Chondrocyte (in vitro differentiated cells): Measurements from ENCODE around the gene BCORL1. TPM values are rescaled to one million over a fixed set of nuclear protein-coding genes. Genes with fewer than 3 reads are reported as not detected.
A peak's percentile ranks its signal among the peaks of the same experiment; 100 is the strongest.

Experiments used
- DNase-seq: peaks from one replicate; pipeline ENCODE4 v3.0.0; 2021; ENCODE audit warnings: mixed read lengths, low spot score
- H3K27ac Mint-ChIP-seq: one replicate; pipeline ENCODE4 v1.8.0; 2021; ENCODE audit warnings: mild to moderate bottlenecking, moderate library complexity, mixed read lengths; ENCODE audit not compliant: unreplicated experiment
- H3K27me3 Mint-ChIP-seq: 2 replicates; pipeline ENCODE4 v1.8.0; 2021; ENCODE audit warnings: low read depth, mixed read lengths
- H3K36me3 Mint-ChIP-seq: 2 replicates; pipeline ENCODE4 v1.8.0; 2021; ENCODE audit warnings: low read depth, mixed read lengths
- H3K4me1 Mint-ChIP-seq: 2 replicates; pipeline ENCODE4 v1.8.0; 2021; ENCODE audit warnings: low read depth, mild to moderate bottlenecking, mixed read lengths
- H3K4me3 Mint-ChIP-seq: one replicate; pipeline ENCODE4 v1.8.0; 2021; ENCODE audit warnings: mild to moderate bottlenecking, moderate library complexity, mixed read lengths; ENCODE audit not compliant: unreplicated experiment
- H3K9me3 Mint-ChIP-seq: 2 replicates; pipeline ENCODE4 v1.8.0; 2021; ENCODE audit warnings: low read depth, mixed read lengths
- long read RNA-seq: library from polyadenylated mRNA; stranded (forward); transcript quantifications from one replicate; pipeline ENCODE4 v2.0.0, GENCODE V29; 2021
- total RNA-seq: library from RNA; stranded (reverse); gene quantifications from 3 replicates; pipeline ENCODE4 v1.2.1, GENCODE V29; 2021
- TF ChIP-seq, protein P1 (sequence below): fragments of 200-600 bp; sonication (generic); IDR thresholded peaks from 2 replicates; pipeline ENCODE4 v1.5.0; 2021; ENCODE audit warnings: antibody characterized with exemption, mild to moderate bottlenecking, moderate library complexity

The BCORL1 gene, protein sequence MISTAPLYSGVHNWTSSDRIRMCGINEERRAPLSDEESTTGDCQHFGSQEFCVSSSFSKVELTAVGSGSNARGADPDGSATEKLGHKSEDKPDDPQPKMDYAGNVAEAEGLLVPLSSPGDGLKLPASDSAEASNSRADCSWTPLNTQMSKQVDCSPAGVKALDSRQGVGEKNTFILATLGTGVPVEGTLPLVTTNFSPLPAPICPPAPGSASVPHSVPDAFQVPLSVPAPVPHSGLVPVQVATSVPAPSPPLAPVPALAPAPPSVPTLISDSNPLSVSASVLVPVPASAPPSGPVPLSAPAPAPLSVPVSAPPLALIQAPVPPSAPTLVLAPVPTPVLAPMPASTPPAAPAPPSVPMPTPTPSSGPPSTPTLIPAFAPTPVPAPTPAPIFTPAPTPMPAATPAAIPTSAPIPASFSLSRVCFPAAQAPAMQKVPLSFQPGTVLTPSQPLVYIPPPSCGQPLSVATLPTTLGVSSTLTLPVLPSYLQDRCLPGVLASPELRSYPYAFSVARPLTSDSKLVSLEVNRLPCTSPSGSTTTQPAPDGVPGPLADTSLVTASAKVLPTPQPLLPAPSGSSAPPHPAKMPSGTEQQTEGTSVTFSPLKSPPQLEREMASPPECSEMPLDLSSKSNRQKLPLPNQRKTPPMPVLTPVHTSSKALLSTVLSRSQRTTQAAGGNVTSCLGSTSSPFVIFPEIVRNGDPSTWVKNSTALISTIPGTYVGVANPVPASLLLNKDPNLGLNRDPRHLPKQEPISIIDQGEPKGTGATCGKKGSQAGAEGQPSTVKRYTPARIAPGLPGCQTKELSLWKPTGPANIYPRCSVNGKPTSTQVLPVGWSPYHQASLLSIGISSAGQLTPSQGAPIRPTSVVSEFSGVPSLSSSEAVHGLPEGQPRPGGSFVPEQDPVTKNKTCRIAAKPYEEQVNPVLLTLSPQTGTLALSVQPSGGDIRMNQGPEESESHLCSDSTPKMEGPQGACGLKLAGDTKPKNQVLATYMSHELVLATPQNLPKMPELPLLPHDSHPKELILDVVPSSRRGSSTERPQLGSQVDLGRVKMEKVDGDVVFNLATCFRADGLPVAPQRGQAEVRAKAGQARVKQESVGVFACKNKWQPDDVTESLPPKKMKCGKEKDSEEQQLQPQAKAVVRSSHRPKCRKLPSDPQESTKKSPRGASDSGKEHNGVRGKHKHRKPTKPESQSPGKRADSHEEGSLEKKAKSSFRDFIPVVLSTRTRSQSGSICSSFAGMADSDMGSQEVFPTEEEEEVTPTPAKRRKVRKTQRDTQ (N-terminal part only)
- total RNA-seq: 19.7 to 20.6 TPM (median 20.0 TPM) in 3 replicates
- long read RNA-seq, full-length matches to known transcripts: 4 of 8 reads
- long read RNA-seq, partial matches to known transcripts: 1 of 8 reads
- long read RNA-seq, other reads (novel, unspliced or antisense): 3 of 8 reads

DNA sequence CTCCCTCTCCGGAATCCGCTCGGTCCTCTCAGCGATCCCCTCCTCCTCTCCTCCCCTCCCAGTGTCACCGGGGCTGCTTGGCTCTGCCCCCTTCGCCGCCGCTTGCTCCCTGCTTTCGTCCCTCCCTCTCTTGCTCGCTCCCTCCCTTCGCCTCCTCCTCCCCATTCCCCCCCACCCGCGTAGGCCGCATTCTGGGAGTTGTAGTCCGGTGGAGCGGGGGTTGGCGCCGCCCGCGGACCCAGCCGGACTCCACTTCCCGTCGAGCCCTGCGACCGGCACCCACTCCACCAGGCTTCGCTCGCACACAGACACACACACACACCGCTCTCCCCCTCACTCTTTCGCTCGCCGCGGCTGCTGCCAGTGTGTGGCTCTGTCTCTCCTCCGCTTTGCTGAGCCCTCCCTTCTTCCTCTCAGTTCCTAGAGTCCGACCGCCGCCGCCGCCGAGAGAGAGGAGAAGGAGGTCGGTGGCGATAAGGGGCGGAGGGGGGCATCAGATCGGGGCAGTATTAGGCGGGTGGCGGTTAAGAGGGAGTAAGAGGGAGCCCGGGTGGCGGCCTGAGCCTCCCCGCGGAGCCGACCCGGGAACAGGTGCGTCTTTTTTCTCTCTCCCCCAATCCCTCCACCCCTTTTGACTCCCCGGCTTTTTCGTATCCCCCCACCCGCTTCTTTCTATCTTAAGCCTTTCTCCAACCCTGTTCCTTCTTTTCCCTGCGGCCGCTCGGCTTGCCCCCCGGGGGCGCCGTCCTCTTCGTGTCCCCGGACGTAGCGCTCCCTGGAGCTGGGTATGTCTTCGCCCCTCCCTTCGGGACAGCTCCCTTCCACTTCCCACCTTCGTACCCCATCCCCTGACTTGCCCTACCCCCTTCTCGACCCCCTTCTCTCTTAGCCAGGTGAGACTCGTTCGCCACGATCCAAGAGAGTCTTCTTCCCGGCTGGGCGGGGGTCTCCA, at the start of gene BCORL1:
BCORL1 (plus strand) TSS at position 336 of the 952 bp plus-strand sequence. CDS start 22,597 bp downstream, outside the sequence.
- peak within 1 kb of the TSS; percentile 82 for H3K27ac Mint-ChIP-seq
- no peak within 1 kb of the TSS for H3K4me3 Mint-ChIP-seq
- H3K27me3 Mint-ChIP-seq: no peaks in the 10 kb centered on the region
- peaks cover 9% of the 10 kb centered on the region for H3K4me1 Mint-ChIP-seq
- TF ChIP-seq, protein P1, sequence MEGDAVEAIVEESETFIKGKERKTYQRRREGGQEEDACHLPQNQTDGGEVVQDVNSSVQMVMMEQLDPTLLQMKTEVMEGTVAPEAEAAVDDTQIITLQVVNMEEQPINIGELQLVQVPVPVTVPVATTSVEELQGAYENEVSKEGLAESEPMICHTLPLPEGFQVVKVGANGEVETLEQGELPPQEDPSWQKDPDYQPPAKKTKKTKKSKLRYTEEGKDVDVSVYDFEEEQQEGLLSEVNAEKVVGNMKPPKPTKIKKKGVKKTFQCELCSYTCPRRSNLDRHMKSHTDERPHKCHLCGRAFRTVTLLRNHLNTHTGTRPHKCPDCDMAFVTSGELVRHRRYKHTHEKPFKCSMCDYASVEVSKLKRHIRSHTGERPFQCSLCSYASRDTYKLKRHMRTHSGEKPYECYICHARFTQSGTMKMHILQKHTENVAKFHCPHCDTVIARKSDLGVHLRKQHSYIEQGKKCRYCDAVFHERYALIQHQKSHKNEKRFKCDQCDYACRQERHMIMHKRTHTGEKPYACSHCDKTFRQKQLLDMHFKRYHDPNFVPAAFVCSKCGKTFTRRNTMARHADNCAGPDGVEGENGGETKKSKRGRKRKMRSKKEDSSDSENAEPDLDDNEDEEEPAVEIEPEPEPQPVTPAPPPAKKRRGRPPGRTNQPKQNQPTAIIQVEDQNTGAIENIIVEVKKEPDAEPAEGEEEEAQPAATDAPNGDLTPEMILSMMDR: peak; percentile 14
- DNase-seq: peak; percentile 97
- no peaks in the 10 kb centered on the region for H3K9me3 Mint-ChIP-seq
- H3K36me3 Mint-ChIP-seq: no peaks in the 10 kb centered on the region

DNA sequence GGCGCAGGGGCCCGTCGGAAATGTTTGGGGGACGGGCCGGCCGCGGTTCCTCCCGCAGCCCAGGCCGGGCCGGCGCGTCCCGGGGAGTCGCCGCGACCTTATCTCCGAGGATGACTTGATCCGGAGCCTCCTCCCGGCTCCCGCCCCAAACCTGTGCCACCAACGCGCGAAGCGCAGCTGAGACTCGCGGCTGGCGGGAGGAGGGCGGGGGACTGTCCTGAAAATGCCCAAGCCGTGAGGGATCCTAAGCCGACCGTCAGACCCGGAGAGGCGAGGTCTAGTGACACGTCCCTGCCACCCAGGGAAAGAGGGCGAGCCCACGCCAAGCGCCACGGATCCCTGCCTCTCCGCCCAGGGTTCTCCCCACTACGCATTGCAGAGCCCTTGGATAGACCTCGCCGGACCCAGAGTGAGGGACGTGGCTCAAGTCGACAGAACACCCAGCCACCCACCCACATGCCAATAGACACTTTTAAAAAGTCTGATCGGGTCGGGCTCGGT, 49.6 kb upstream of the BCORL1 start:
- no peak overlapping the region for H3K27ac Mint-ChIP-seq
- TF ChIP-seq, protein P1: no peak
- H3K36me3 Mint-ChIP-seq: no peaks in the 10 kb centered on the region
- H3K9me3 Mint-ChIP-seq: no peaks in the 10 kb centered on the region
- peak overlapping the region; percentile 56 for H3K4me3 Mint-ChIP-seq
- peaks cover 8% of the 10 kb centered on the region for H3K27me3 Mint-ChIP-seq
- DNase-seq: no peak
- peaks cover 6% of the 10 kb centered on the region for H3K4me1 Mint-ChIP-seq

DNA sequence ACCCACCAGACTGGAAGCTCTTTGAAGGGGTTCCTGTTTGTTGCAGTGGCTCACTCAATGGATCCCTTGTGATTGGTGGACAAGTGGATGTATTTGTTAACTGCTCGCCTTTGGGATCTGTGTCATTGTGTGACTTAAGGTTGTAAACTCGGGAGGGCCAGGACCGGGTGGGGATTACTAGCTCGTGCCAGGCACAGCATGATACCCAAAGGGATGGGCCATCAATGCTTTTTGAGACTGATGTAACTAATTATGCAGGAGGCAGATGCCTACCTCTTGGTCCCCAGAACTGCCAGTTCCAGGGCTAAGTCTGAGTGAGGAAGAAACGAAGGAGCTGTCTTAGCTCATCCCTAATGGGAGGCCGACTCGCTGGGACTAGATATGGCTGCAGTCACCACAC, 48.7 kb upstream of the BCORL1 start:
- peaks cover 6% of the 10 kb centered on the region for H3K4me1 Mint-ChIP-seq
- DNase-seq: no peak
- H3K4me3 Mint-ChIP-seq: no peak overlapping the region
- H3K9me3 Mint-ChIP-seq: no peaks in the 10 kb centered on the region
- peaks cover 13% of the 10 kb centered on the region for H3K27me3 Mint-ChIP-seq
- no peak overlapping the region for H3K27ac Mint-ChIP-seq
- H3K36me3 Mint-ChIP-seq: no peaks in the 10 kb centered on the region
- TF ChIP-seq, protein P1: no peak

DNA sequence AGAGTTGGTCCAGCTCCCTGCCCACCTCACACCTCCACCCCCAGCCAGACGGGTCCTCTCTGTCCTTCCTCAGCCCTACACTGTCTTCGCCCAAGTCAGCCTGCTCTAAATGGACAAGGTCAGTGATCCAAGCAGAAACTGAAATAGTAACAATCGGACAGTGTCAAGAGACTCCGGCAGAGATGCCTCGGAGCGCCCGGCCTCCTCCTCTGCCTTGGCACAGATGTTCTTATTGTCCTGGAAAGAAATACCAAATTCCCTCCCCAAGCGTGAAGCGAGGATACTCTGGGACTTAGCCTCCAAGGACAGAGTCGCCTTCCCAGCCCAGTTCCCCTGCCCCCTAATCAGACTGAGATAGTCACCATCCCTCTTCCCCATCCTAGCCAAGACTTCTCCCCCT, 48.0 kb upstream of the BCORL1 start:
- Mint-ChIP-seq H3K4me3 (no peak overlapping the region), H3K27ac (no peak overlapping the region)

More for the DNA sequence above, 48.0 kb upstream of the BCORL1 start:
- Mint-ChIP-seq H3K27me3 (peaks cover 13% of the 10 kb centered on the region), H3K36me3 (no peaks in the 10 kb centered on the region), H3K9me3 (no peaks in the 10 kb centered on the region), H3K4me1 (peaks cover 6% of the 10 kb centered on the region)
- DNase-seq: no peak
- TF ChIP-seq, protein P1: no peak
